ENCODE data around the gene SLC35F4. TPM values are rescaled to one million over a fixed set of nuclear protein-coding genes. Genes with fewer than 3 reads are reported as not detected.

The SLC35F4 gene
- total and polyA plus RNA-seq, 2 of the 4 experiments (the other 2 are of a cell fraction), result not detected

DNA sequence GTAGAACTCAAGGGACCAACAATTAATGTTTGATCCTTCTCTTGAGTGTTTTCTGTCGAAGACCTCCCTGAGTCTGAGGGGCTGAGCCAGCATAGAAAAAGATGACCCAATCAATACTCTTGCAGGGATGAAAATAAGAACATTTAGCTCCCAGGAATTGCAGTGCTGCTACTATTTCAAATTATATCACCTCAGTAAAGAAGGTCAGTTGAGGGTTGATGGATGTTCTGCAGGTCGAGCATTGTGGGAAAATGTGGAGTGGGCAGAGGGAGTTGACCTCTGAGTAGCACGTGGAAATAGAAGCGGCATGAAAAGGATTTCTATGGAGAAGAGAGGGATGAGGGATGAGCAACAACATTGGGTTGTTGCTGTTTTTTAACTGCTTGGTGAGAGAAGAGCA lies 297.3 kb downstream of the SLC35F4 start:
- intact Hi-C loops (cut with micrococcal nuclease), result no loop called here
- H3K36me3 ChIP-seq (ENCODE audit: control insufficient read depth, insufficient read depth, low read length), result no peaks in the 10 kb centered on the region
- H2BK5ac ChIP-seq (ENCODE audit: low read depth, low read length, poor library complexity, severe bottlenecking), result no peak overlapping the region
- no peak overlapping the region for H3K27ac ChIP-seq (ENCODE audit: insufficient read depth, low read length)
- no peak overlapping the region for H2AFZ ChIP-seq (replicated peaks; ENCODE audit: low read length, poor library complexity)
- H4K91ac ChIP-seq (ENCODE audit: insufficient read depth, low read depth, low read length), result no peak overlapping the region
- H3K27me3 ChIP-seq (ENCODE audit: control insufficient read depth, insufficient read depth, low read length), result no peaks in the 10 kb centered on the region
- no peak overlapping the region for H3K18ac ChIP-seq (ENCODE audit: low read depth, low read length)
- H3K4me2 ChIP-seq (ENCODE audit: low read depth, low read length), result no peak overlapping the region
- H2BK15ac ChIP-seq (ENCODE audit: low read depth, low read length), result no peak overlapping the region
- no peak for DNase-seq
- H3K9me3 ChIP-seq (ENCODE audit: control insufficient read depth, insufficient read depth, low read length), result peaks cover 4% of the 10 kb centered on the region; the same call in 1 of the 2 replicates
- no peak overlapping the region for H4K8ac ChIP-seq (ENCODE audit: low read depth in 2 of 2, low read length in 2 of 2)
- H3K56ac ChIP-seq (ENCODE audit: extremely low read depth, insufficient read depth, low read length), result no peak overlapping the region
- no peaks in the 10 kb centered on the region for H3K79me1 ChIP-seq (ENCODE audit: low read depth in 1 of 2, low read length in 2 of 2)
- no peak overlapping the region for H3K23ac ChIP-seq (ENCODE audit: low read depth, low read length)
- no TSS peak for BruUV-seq (replicated peaks)
- no peak overlapping the region for H2BK120ac ChIP-seq (ENCODE audit: low read depth, low read length)
- H2AK5ac ChIP-seq (ENCODE audit: low read depth, low read length), result no peak overlapping the region
- no peak overlapping the region for H3K9ac ChIP-seq (ENCODE audit: low read depth, low read length)
- no peak for ATAC-seq (ENCODE audit: low read depth)
- no peak overlapping the region for H3K14ac ChIP-seq (replicated peaks; ENCODE audit: low read depth, low read length)
- H4K20me1 ChIP-seq (ENCODE audit: insufficient read depth, low read length), result no peaks in the 10 kb centered on the region
- 56% methylated on average over 3 of the region's 4 CpGs; no CpG with 5 or more reads in 1 of the 2 experiments for WGBS, 2 experiments (ENCODE audit: extremely low coverage in 2 of 2, insufficient read length in 1 of 2)
- H2BK20ac ChIP-seq (ENCODE audit: low read depth, low read length), result no peak overlapping the region
- no peaks in the 10 kb centered on the region for H3K4me1 ChIP-seq (ENCODE audit: control insufficient read depth, insufficient read depth, low read length)
- ChIA-PET POLR2A (ENCODE audit: unreplicated experiment) (no interaction called here), CTCF (no interaction called here)
- H4K5ac ChIP-seq (ENCODE audit: low read depth, low read length), result no peak overlapping the region
- in situ Hi-C loops (cut with MboI; ENCODE audit: low sequenced_read_pairs), result no loop called here
- no peak overlapping the region for H2AK9ac ChIP-seq (replicated peaks; ENCODE audit: low read depth, low read length, poor library complexity)
- dilution Hi-C loops (cut with HindIII; ENCODE audit: low sequenced_read_pairs, unreplicated experiment), result no loop called here
- no peak overlapping the region for H3K4ac ChIP-seq (ENCODE audit: low read depth, low read length)
- no peak overlapping the region for H3K4me3 ChIP-seq (ENCODE audit: insufficient read depth, low read depth, low read length)
- H3K9me1 ChIP-seq (ENCODE audit: insufficient read depth, low read length), result no peaks in the 10 kb centered on the region
- no peak for TF ChIP-seq NFE2L2 (IDR thresholded peaks at IDR 0.05; ENCODE audit: low read depth, low read length)
- TF ChIP-seq MXI1 (IDR thresholded peaks at IDR 0.05; ENCODE audit: borderline replicate concordance, low read depth, low read length), result no peak
- TF ChIP-seq BHLHE40 (IDR thresholded peaks at IDR 0.05; ENCODE audit: low read depth, low read length), result no peak
- TF ChIP-seq, protein P1, sequence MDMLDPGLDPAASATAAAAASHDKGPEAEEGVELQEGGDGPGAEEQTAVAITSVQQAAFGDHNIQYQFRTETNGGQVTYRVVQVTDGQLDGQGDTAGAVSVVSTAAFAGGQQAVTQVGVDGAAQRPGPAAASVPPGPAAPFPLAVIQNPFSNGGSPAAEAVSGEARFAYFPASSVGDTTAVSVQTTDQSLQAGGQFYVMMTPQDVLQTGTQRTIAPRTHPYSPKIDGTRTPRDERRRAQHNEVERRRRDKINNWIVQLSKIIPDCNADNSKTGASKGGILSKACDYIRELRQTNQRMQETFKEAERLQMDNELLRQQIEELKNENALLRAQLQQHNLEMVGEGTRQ (IDR thresholded peaks at IDR 0.05; ENCODE audit: low read depth, low read length), result no peak
- TF ChIP-seq POLR2A (IDR thresholded peaks at IDR 0.05; ENCODE audit: low read depth, low read length), result no peak
- TF ChIP-seq SMC3 (IDR thresholded peaks at IDR 0.05; ENCODE audit: low read depth, low read length), result no peak
- no peak for TF ChIP-seq CEBPB (IDR thresholded peaks at IDR 0.05; ENCODE audit: low read depth, low read length)
- TF ChIP-seq RFX5 (IDR thresholded peaks at IDR 0.05; ENCODE audit: low read depth, low read length), result no peak
- TF ChIP-seq, protein P2, sequence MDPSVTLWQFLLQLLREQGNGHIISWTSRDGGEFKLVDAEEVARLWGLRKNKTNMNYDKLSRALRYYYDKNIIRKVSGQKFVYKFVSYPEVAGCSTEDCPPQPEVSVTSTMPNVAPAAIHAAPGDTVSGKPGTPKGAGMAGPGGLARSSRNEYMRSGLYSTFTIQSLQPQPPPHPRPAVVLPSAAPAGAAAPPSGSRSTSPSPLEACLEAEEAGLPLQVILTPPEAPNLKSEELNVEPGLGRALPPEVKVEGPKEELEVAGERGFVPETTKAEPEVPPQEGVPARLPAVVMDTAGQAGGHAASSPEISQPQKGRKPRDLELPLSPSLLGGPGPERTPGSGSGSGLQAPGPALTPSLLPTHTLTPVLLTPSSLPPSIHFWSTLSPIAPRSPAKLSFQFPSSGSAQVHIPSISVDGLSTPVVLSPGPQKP (IDR thresholded peaks at IDR 0.05; ENCODE audit: borderline replicate concordance, low read depth, low read length), result no peak
- TF ChIP-seq CHD1 (IDR thresholded peaks at IDR 0.05; ENCODE audit: low read depth, low read length), result no peak
- no peak for TF ChIP-seq RAD21 (IDR thresholded peaks at IDR 0.05; ENCODE audit: low read length)
